Gastroesophageal sphincter (tissue), 4 donors: Measurements from ENCODE around the gene B4GALT1. TPM values are rescaled to one million over a fixed set of nuclear protein-coding genes. Genes with fewer than 3 reads are reported as not detected.

ENCODE experiments used
- ATAC-seq: fragments of 150-250 bp; one replicate; pipeline ENCODE4 v1.9.1; 2016; ENCODE audit warnings: mild to moderate bottlenecking, moderate library complexity
- H3K27ac ChIP-seq, 4 donors: fragments of 200-600 bp; sonication (generic) in 3 of 4; 1 replicate in 3 of 4; 2 replicates in 1 of 4; pipeline ENCODE4 v1.5.1; 2016 to 2019
- H3K27me3 ChIP-seq: fragments of 200-600 bp; sonication (generic); one replicate; pipeline ENCODE4 v1.5.1; 2019
- H3K36me3 ChIP-seq, 2 donors: fragments of 200-600 bp; sonication (generic); one replicate each; pipeline ENCODE4 v1.5.1; 2019; ENCODE audit warnings: control low read depth in 1 of 2
- H3K4me1 ChIP-seq, 3 donors: fragments of 200-600 bp; sonication (generic); 1 replicate in 2 of 3; 2 replicates in 1 of 3; pipeline ENCODE4 v1.5.1; 2016 to 2019; ENCODE audit warnings: control low read depth in 2 of 3
- H3K4me3 ChIP-seq, 2 donors: fragments of 200-600 bp; sonication (generic); one replicate each; pipeline ENCODE4 v1.5.1; 2019; ENCODE audit warnings: mild to moderate bottlenecking in 1 of 2, moderate library complexity in 1 of 2
- H3K9me3 ChIP-seq, 3 donors: fragments of 200-600 bp; sonication (generic); one replicate each; pipeline ENCODE4 v1.5.1; 2017 to 2019; ENCODE audit warnings: control low read depth in 2 of 3
- EP300 ChIP-seq: sonication (generic); formaldehyde crosslinking; IDR thresholded peaks from one replicate; pipeline ENCODE4 v1.6.1; 2017; ENCODE audit warnings: antibody characterized with exemption, mild to moderate bottlenecking
- POLR2A ChIP-seq, 2 donors: fragments of 450-650 bp; IDR thresholded peaks; one replicate each; pipeline ENCODE4 v1.6.1; 2017; ENCODE audit warnings: antibody characterized with exemption in 2 of 2, mild to moderate bottlenecking in 2 of 2, moderate library complexity in 1 of 2
- POLR2AphosphoS5 ChIP-seq: sonication (generic); formaldehyde crosslinking; IDR thresholded peaks from one replicate; pipeline ENCODE4 v1.6.1; 2017; ENCODE audit warnings: antibody characterized with exemption
- WGBS, 2 donors: methylation state at CpG; one replicate each; pipeline ENCODE4 v1.1.5; 2018; ENCODE audit warnings: low coverage in 1 of 2; 5-methylcytosine and 5-hydroxymethylcytosine counted together
- total RNA-seq, 4 donors: library from RNA; depleted of rRNA; stranded (reverse); fragments of >200 nt; gene quantifications; one replicate each; pipeline ENCODE4 v1.1.0, GENCODE V29; 2016
- TF ChIP-seq, protein P1 (sequence below), 4 experiments: fragments of 200-600 bp in 2 of 4; fragments of 450-650 bp in 2 of 4; sonication (generic) in 1 of 4; IDR thresholded peaks; one replicate each; pipeline ENCODE4 v1.5.1; 2017 to 2019; ENCODE audit warnings: antibody characterized with exemption in 4 of 4, mild to moderate bottlenecking in 2 of 4, moderate library complexity in 2 of 4

The B4GALT1 gene
- total RNA-seq, 4 donors from 2014 or later, result 22.9 to 43.3 (median 31.0) TPM

DNA sequence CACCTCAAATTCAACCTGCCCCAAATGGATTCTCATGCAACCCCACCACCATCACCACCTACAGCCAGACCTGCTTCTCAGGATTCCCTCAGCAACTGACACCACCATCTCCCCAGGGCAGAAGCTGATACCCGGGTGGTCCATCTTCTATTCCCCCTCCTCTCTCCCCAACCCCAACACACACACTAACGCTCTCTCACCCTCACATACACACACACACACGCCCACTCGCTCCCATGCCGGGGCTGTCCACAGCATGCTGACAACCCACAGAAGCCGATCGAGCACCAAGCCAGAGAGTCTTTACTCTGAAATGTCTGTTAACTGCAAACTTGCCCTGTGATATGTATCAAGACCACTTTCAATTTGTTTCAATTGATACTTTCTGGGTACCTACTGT lies 28.4 kb downstream of the B4GALT1 start:
- H3K4me1 ChIP-seq, result peaks cover 2 to 98% (median 70%) of the 10 kb centered on the region in 3 donors
- H3K27me3 ChIP-seq, result no peaks in the 10 kb centered on the region
- H3K4me3 ChIP-seq, result no peak overlapping the region
- H3K27ac ChIP-seq, result peak overlapping the region in 1 of 4 donors; percentile 74
- WGBS, 2 donors, result 87 to 96% methylated on average over 5 of the region's 7 CpGs
- TF ChIP-seq EP300, result no peak
- TF ChIP-seq, protein P1, sequence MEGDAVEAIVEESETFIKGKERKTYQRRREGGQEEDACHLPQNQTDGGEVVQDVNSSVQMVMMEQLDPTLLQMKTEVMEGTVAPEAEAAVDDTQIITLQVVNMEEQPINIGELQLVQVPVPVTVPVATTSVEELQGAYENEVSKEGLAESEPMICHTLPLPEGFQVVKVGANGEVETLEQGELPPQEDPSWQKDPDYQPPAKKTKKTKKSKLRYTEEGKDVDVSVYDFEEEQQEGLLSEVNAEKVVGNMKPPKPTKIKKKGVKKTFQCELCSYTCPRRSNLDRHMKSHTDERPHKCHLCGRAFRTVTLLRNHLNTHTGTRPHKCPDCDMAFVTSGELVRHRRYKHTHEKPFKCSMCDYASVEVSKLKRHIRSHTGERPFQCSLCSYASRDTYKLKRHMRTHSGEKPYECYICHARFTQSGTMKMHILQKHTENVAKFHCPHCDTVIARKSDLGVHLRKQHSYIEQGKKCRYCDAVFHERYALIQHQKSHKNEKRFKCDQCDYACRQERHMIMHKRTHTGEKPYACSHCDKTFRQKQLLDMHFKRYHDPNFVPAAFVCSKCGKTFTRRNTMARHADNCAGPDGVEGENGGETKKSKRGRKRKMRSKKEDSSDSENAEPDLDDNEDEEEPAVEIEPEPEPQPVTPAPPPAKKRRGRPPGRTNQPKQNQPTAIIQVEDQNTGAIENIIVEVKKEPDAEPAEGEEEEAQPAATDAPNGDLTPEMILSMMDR (IDR thresholded peaks at IDR 0.05), result no peak
- TF ChIP-seq POLR2AphosphoS5, result no peak
- no peak for TF ChIP-seq POLR2A (IDR thresholded peaks at IDR 0.05)
- H3K36me3 ChIP-seq, result peaks cover 0 to 15% of the 10 kb centered on the region in 2 donors
- no peak for ATAC-seq
- H3K9me3 ChIP-seq, result no peaks in the 10 kb centered on the region

DNA sequence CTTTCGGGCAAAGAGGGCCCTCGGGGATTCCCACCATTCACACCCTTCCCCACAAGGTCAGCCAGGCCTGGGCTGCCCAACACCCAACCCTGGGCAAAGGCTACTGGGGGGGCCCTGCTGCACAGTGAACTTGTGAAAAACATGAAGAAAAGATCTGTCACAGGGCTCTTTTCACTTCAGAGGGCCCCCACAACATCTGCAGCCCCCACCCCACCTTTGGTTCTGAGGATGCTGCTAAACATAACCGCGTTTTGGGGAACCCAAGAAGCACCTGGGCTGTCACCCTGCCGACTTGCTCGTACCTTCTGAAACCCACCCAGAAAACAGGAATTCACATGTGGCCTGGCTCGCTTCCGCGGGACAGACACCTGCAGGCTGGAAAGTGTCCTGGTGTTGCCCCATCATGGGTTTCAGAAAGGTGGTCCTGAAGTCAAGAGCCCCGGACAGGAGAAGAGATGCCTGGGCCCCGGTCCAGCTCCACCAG lies 29.3 kb downstream of the B4GALT1 start:
- TF ChIP-seq POLR2A (IDR thresholded peaks at IDR 0.05), result no peak
- no peak for TF ChIP-seq POLR2AphosphoS5
- TF ChIP-seq, protein P1 (IDR thresholded peaks at IDR 0.05), result no peak
- TF ChIP-seq EP300, result no peak
- no peak for ATAC-seq
- no peak overlapping the region for H3K4me3 ChIP-seq
- H3K27ac ChIP-seq, result no peak overlapping the region
- H3K36me3 ChIP-seq, result peaks cover 0 to 24% of the 10 kb centered on the region in 2 donors
- no peaks in the 10 kb centered on the region for H3K27me3 ChIP-seq
- no peaks in the 10 kb centered on the region for H3K9me3 ChIP-seq
- 80% methylated on average over 5 of the region's 11 CpGs; no CpG with 5 or more reads in 1 of the 2 donors for WGBS, 2 donors
- peaks cover 2 to 98% (median 64%) of the 10 kb centered on the region in 3 donors for H3K4me1 ChIP-seq

DNA sequence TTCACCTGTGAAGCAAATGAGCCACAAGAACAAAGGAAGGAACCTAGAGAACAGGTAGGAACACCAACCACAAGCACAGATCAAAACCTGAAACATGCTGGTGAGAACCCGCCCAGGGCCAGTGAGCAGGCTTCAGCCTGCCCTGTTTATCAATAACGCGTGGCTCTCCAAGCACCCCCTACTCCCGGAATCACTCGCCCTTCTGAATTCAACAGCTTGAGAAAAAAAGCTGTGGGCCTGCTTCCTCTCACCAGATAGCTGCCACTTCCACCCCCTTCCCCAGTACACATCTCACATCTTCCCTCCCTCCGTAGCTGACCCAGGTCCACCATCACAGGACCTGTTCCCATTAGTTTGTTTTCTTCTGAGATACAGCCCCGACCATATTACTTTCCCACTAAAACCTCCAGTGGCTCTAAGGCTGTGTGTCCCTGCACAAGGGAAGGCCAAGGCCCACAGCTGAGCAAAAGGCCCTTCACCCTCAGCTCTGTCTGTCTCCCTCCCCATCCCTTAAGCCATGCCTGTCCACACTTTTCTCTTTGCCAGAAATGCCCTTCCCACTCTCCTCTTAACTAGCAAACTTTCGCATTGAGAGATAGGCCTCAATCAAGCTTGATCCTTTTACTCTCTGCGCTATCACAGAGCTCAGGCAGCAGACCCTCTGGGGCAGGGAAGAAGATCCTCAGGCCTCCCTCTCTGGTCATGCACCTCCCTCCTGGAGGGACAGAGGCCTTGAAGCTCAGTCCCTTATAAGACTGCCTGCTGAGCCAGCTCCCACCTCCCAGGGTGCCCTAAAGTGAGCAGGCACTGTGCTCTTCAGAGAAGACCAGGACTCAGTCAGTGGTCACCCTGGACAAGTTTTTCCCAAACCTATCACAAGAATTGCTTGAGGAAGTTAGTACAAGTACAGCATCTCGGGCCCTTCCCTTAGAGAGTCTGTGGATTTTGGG lies 30.1 kb downstream of the B4GALT1 start:
- no peak for ATAC-seq
- no peaks in the 10 kb centered on the region for H3K27me3 ChIP-seq
- no peak overlapping the region for H3K27ac ChIP-seq
- H3K4me3 ChIP-seq, result no peak overlapping the region
- WGBS, 2 donors, result 79 to 83% methylated on average over 3 to 8 of the region's 10 CpGs
- no peaks in the 10 kb centered on the region for H3K9me3 ChIP-seq
- TF ChIP-seq POLR2A (IDR thresholded peaks at IDR 0.05), result no peak
- TF ChIP-seq POLR2AphosphoS5, result no peak
- TF ChIP-seq EP300, result no peak
- TF ChIP-seq, protein P1 (IDR thresholded peaks at IDR 0.05), result no peak
- peaks cover 2 to 98% (median 58%) of the 10 kb centered on the region in 3 donors for H3K4me1 ChIP-seq
- H3K36me3 ChIP-seq, result peaks cover 0 to 32% of the 10 kb centered on the region in 2 donors

DNA sequence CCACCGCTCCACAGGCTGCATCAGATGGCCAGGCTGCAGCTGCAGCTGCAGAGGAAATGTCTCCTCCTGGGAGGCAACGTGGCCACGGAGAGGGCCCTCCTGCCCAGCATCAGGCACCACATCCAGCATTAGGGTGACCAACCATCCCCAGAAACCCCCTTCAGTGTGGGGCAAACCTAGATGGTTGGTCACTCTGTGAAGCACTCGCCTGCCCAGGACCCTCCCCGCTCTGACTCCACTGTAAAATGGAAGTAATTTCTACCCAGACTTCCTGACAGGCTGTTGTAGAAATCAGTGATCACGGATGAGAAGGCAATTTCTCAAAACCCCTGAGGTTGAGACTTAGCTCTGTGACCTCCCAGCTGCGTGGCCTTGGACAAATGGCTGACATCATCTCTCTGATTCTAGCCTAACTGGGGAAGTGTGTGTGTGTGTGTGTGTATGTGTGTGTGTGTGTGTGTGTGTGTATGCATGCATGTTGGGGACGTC lies 31.6 kb downstream of the B4GALT1 start:
- Histone ChIP-seq H3K9me3 (no peaks in the 10 kb centered on the region), H3K27ac (peak overlapping the region in 2 of 4 donors; percentile 21 to 42), H3K4me1 (peaks cover under 1 to 98% (median 49%) of the 10 kb centered on the region in 3 donors), H3K4me3 (no peak overlapping the region), H3K27me3 (no peaks in the 10 kb centered on the region), H3K36me3 (peaks cover 0 to 45% of the 10 kb centered on the region in 2 donors)
- TF ChIP-seq POLR2AphosphoS5 (no peak), EP300 (no peak)
- TF ChIP-seq, protein P1 (IDR thresholded peaks at IDR 0.05), result no peak
- ATAC-seq, result no peak
- no CpG with 5 or more reads among the region's 8 CpGs for WGBS, 2 donors
